ENCODE data around the gene UGT1A1.
"Not testable (repeated sequence)": the region's sequence is repeated elsewhere in the genome, so short reads cannot be mapped to it uniquely, and the experiment has no call there.

The UGT1A1 gene

DNA sequence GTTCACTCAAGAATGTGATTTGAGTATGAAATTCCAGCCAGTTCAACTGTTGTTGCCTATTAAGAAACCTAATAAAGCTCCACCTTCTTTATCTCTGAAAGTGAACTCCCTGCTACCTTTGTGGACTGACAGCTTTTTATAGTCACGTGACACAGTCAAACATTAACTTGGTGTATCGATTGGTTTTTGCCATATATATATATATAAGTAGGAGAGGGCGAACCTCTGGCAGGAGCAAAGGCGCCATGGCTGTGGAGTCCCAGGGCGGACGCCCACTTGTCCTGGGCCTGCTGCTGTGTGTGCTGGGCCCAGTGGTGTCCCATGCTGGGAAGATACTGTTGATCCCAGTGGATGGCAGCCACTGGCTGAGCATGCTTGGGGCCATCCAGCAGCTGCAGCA, at the start of gene UGT1A1:
Gene UGT1A1 (plus strand): TSS at position 228 of the 400 bp plus-strand sequence. CDS start 18 bp downstream, at position 246.
- TF ChIP-seq ZNF274 (IDR thresholded peaks at IDR 0.05; ENCODE audit: low read depth, low read length), result no peak
- no peak within 1 kb of the TSS for H3K4me3 ChIP-seq (ENCODE audit: low read length)

- TF ChIP-seq ZNF274 (IDR thresholded peaks at IDR 0.05; ENCODE audit: low read depth, low read length), result no peak
- no peak overlapping the region for H3K4me3 ChIP-seq (ENCODE audit: low read length)
Measured at GRCh38 chr2:233711312-233712008, 48.6 kb upstream of the UGT1A1 start.

- no peak for TF ChIP-seq ZNF274 (IDR thresholded peaks at IDR 0.05; ENCODE audit: low read depth, low read length)
Measured at GRCh38 chr2:233712611-233713261, 47.3 kb upstream of the UGT1A1 start, which contains the start of gene UGT1A5. UGT1A5 (plus strand) TSS chr2:233712907; CDS start chr2:233712992, 85 bp downstream.

DNA sequence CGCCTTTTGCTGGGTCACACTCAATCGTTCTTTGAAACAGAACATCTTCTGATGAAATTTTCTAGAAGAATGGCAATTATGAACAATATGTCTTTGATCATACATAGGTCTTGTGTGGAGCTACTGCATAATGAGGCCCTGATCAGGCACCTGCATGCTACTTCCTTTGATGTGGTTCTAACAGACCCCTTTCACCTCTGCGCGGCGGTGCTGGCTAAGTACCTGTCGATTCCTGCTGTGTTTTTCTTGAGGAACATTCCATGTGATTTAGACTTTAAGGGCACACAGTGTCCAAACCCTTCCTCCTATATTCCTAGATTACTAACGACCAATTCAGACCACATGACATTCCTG, 46.8 kb upstream of the UGT1A1 start:
- no peak for TF ChIP-seq ZNF274 (IDR thresholded peaks at IDR 0.05; ENCODE audit: low read depth, low read length)

More at GRCh38 chr2:233712611-233713261, 47.3 kb upstream of the UGT1A1 start, which contains the start of gene UGT1A5:
- H3K4me3 ChIP-seq (ENCODE audit: low read length), result no peak within 1 kb of the TSS

GRCh38 chr2:233714121-233714520, 45.9 kb upstream of the UGT1A1 start:
- no peak overlapping the region for H3K4me3 ChIP-seq (ENCODE audit: low read length)
- TF ChIP-seq ZNF274 (IDR thresholded peaks at IDR 0.05; ENCODE audit: low read depth, low read length), result no peak

More for the DNA sequence above, 46.8 kb upstream of the UGT1A1 start:
- no peak overlapping the region for H3K4me3 ChIP-seq (ENCODE audit: low read length)

DNA sequence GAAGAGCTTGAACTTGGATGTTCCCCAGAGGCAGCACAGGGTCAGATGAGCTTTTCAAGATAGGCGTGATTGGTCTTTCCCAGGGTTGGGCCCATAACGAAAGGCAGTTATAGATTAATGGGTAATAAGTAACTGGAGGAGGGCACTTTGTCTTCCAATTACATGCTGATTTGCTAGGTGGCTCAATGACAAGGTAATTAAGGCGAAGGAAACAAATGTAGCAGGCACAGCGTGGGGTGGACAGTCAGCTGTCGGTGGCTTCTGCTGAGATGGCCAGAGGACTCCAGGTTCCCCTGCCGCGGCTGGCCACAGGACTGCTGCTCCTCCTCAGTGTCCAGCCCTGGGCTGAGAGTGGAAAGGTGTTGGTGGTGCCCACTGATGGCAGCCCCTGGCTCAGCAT, 41.5 kb upstream of the UGT1A1 start, which contains the start of gene UGT1A4:
Gene UGT1A4 (plus strand): TSS at position 185 of the 400 bp plus-strand sequence. CDS start 85 bp downstream, at position 270.
- no peak for TF ChIP-seq ZNF274 (IDR thresholded peaks at IDR 0.05; ENCODE audit: low read depth, low read length)
- no peak within 1 kb of the TSS for H3K4me3 ChIP-seq (ENCODE audit: low read length)

DNA sequence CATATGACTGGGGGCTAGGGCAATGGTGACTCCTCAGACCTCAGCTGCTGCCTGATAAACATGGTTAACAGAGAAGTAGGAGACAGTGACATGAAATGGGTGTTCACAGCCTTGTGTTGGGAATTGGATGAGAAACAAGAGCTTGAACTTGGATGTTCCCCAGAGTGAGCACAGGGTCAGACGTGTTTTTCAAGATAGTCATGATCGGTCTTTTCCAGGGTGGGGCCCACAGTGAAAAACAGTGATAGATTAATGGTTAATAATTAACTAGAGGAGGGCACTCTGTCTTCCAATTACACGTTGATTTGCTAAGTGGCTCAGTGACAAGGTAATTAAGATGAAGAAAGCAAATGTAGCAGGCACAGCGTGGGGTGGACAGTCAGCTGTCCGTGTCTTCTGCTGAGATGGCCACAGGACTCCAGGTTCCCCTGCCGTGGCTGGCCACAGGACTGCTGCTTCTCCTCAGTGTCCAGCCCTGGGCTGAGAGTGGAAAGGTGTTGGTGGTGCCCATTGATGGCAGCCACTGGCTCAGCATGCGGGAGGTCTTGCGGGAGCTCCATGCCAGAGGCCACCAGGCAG, 31.3 kb upstream of the UGT1A1 start, which contains the start of gene UGT1A3:
Gene UGT1A3 (plus strand): TSS at position 320 of the 579 bp plus-strand sequence. CDS start 85 bp downstream, at position 405.
- no peak for TF ChIP-seq ZNF274 (IDR thresholded peaks at IDR 0.05; ENCODE audit: low read depth, low read length)
- no peak within 1 kb of the TSS for H3K4me3 ChIP-seq (ENCODE audit: low read length)

DNA sequence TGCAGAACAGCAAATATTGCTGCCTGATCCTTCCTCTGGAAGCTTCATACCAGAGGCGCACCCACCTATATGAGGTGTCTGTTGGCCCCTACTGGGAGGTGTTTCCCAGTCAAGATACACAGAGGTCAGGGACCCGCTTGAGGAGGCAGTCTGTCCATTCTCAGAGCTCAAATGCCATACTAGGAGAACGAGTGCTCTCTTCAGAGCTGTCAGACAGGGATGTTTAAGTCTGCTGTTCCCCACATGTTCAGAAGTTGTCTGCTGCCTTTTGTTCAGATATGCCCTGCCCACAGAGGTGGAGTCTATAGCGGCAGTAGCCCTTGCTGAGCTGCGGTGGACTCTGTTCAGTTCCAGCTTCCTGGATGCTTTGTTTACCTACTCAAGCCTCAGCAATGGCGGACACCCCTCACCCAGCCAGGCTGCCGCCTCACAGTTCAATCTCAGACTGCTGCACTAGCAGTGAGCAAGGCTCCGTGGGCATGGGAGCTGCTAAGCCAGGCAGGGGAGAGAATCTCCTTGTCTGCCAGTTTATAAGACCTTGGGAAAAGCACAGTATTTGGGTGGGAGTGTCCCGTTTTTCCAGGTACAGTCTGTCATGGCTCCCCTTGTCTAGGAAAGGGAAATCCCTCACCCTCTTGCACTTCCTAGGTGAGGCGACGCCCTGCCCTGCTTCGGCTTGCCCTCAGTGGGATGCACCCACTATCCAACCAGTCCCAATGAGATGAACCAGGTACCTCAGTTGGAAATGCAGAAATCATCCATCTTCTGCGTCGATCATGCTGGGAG, 23.0 kb upstream of the UGT1A1 start:
- not testable (repeated sequence) for H3K4me3 ChIP-seq (ENCODE audit: low read length)

- TF ChIP-seq ZNF274 (IDR thresholded peaks at IDR 0.05; ENCODE audit: low read depth, low read length), result no peak
Measured at GRCh38 chr2:233740870-233741269, 19.2 kb upstream of the UGT1A1 start.

GRCh38 chr2:233743464-233744259, 16.4 kb upstream of the UGT1A1 start:
- no peak overlapping the region for H3K4me3 ChIP-seq (ENCODE audit: low read length)
- TF ChIP-seq ZNF274 (IDR thresholded peaks at IDR 0.05; ENCODE audit: low read depth, low read length), result no peak

More at GRCh38 chr2:233740870-233741269, 19.2 kb upstream of the UGT1A1 start:
- H3K4me3 ChIP-seq (ENCODE audit: low read length), result no peak overlapping the region

- no peak for TF ChIP-seq ZNF274 (IDR thresholded peaks at IDR 0.05; ENCODE audit: low read depth, low read length)
- H3K4me3 ChIP-seq (ENCODE audit: low read length), result no peak overlapping the region
Measured at GRCh38 chr2:233745073-233745755, 14.9 kb upstream of the UGT1A1 start.

- not testable (repeated sequence) for H3K4me3 ChIP-seq (ENCODE audit: low read length)
Measured at GRCh38 chr2:233745838-233746237, 14.2 kb upstream of the UGT1A1 start.
